ELF-1 (cell line): ENCODE measurements around the gene PSORS1C2.
"Not testable (repeated sequence)": the region's sequence is repeated elsewhere in the genome, so short reads cannot be mapped to it uniquely, and the experiment has no call there.

Source experiments
- DNase-seq: peaks from one replicate; pipeline ENCODE4 v3.0.0-alpha.2; 2016; ENCODE audit warnings: low read depth, low spot score

The PSORS1C2 gene

DNA sequence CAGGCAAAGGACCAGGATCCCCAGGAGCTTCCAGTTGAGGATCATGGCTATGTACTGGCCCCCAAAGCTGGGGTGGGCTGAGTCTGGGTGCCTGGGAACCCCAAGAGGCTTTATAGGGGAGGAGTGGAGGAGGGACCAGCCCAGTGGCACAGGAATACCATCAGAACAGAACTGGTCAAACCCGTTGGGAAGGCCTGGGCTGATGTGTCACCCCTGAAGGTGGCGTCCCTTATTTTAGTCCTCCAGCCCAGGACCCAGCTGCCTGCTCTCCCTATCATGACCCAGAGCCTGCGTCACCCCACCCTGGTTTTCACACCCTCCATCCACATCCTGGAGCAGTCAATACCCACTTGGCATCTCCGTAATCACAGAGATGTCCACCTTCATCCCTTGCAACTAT is at the start of gene PSORS1C2:
PSORS1C2 (minus strand) TSS at position 85 of the 400 bp plus-strand sequence; CDS start at position 45, 40 bp downstream.
- no peak for DNase-seq

DNA sequence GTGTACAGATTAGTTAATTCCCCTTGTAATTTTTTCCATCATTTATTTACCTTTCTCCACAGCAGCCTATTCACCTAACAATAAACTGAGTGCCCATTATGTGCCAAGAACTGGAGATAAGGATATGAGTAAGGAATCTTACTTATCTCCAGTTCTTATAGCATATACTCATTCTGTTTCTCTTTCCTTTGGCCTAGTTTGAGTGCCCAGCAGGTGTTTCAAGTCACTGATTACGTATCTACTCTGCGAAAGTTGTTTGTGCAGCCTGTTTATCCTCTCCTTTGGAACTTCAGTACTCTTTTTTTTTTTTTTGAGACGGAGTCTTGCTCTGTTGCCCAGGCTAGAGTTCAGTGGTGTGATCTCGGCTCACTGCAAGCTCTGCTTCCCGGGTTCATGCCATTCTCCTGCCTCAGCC is 48.9 kb upstream of the PSORS1C2 start:
- no peak for DNase-seq

DNA sequence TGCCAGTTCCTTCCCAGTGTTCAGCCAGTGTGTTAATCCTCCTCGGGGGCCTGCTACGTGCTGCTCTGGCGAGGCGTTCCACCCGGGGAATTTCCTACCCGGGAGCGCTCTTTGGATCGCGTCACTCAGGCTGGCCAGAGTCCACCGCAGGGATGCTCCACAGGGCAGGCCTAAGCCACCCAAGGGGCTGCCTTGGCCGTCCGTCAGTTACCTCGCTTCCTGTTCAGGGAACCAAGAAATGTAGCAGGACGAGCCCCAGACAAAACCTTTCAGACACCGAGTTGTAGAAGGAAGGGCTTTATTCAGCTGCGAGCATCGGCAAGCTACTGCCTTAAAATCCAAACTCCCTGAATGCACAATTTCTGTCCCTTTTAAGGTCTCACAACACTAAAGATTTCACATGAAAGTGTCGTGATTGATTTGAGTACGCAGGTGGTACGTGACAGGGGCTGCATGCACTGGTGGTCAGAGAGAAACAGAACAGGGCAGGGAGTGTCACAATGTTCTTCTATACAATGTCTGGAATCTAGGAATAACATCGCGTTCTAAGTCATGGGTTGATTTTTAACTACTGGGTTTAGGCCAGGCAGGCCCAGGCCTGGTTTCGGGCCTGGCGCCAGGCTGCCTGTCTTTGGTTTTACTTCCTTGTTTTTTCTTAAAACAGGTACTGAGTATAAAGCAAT is 47.3 kb upstream of the PSORS1C2 start:
- DNase-seq, result no peak

DNA sequence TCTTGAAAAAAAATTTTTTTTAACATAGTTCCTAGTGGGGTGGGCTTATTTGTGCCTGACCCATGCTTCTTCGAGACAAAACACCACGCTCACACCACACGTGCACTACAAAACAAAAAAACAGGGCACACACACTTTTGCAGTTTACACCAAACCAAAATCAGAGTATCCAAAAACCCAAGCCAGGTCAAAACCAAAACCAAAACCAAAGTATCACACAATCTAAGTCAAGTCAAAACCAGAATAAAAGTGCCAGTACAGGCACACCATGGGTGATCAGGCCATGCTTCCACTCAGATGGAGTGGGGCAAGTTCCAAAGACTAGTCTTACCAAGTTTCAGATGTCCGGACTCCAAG is 46.8 kb upstream of the PSORS1C2 start:
- DNase-seq, result not testable (repeated sequence)

DNA sequence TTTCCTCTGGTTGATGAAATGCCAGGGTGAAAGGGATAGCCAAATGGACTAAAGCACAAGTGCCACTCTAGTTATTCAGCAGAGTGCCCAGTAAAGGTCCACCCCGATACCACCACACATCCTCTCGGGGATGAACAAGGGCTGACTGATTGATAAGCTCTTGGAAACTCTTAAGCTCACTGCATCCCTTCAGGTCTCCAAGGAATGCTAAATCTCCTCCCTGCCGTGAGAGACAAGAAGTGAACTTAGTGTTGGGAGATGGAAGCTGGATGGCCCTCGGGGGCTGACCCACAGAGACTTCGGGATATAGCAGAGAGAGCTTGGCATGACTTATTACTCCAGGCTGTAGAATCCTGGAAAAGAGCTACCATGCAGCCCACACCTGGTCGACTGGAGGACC is 45.0 kb upstream of the PSORS1C2 start:
- not testable (repeated sequence) for DNase-seq

DNA sequence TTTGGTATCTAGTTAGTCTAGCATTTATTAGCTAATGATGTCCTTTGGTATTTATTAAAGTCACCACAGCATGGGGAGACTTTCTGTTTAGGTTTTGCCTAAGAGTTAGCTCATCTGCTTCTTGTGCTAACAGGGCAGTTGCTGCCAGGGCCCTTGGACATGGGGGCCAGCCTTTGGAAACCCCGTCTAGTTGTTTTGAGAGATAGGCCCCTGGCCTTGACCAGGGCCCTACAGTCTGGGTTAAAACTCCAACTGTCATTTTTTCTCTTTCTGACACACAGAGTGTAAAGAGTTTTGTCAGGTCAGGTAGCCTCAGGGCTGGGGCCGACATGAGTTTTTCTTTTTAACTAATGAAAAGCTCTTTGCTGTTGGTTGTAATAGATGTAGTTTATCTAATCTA is 44.4 kb upstream of the PSORS1C2 start:
- not testable (repeated sequence) for DNase-seq

DNA sequence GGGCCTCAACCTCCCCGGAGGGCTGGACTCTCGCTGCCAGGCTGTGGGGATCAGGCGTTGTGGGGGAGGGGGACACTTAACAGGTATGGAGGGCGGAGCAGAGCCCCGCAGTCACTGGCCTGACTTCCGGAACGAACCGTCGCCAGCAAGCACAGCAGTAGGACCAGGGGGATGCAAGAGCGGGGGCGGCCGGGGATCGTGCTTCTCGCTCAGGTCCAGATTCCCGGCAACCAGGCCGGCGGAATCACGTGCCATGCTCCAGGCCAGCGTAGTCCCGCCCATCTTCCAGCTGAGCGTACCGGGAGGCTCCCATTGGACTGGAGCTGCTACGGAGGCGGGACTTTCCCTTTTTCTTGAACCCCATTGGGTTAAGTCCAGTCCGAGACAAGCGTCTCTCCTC is 41.6 kb upstream of the PSORS1C2 start:
- DNase-seq, result peak; percentile 67

DNA sequence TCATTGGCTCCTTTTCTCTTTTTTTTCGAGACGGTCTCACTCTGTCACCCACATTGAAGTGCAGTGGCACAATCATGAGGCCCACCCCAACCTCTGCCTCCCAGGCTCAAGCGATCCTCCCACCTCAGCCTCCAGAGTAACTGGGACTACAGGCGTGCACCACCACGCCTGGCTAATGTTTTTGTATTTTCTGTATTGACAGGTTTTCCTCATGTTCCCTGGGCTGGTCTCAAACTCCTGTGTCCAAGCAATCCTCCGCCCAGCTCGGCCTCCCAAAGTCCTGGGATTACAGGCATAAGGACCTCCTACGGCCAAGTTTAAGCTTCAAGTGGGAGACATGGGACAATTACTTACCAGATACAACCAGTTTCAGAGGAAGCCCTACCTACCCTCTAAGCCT is 41.0 kb upstream of the PSORS1C2 start:
- DNase-seq, result no peak

DNA sequence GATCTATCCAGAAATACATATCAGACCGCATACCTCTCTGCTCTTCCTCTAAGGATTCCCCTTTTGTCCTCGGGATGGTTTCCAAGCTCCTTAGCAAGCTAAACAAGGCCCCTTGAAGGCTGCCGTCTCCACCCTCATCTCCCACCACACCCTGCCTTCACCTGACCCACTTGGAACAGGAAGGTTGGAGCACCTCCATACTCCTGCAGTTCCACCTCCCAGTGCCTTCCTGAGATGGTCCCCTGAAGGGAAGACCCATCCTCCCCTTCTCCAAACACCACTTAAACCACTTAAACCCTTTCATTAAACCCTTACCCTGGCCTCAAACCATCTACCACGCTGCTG is 40.1 kb upstream of the PSORS1C2 start:
- no peak for DNase-seq

DNA sequence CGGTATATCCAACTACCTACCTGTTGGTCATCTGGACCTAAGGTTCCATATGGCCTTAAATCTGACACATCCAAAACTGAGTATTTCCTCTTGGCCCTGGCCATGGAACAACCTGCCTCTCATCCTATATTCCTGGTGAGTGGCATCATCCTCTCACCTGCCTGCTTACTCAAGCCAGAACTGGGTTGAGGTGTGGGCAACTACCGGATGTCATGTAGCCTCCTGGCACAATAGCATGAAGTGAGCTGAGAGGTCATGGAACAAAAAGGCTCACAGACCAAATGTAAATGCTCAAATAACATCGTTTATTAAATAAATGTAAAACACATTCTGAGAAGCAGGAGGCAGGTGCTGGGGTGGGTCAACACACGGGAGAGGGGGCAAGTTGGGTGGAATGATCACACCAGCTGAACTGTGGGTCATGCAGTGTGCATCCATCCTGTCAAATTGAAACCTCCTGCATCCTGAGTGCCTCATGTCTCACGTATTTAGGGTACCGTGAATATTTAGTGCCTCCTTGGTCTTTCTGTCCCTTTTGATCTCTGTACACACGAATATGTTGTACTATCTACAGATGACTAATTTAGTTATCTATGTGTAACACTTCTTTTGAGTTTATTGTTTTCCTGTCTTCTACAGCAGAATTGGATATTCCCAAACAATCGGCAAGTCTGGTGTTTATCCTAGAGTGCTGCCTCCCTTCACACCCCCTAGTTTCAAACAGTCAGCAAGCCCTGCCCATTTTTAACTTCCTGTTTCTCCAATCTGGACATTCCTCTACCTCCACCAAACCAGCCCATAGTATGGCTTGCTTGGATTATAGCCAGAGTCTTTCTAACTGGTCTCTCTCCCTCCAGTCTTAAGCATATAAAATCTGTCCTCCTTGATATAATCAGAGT is 39.5 kb upstream of the PSORS1C2 start:
- no peak for DNase-seq

DNA sequence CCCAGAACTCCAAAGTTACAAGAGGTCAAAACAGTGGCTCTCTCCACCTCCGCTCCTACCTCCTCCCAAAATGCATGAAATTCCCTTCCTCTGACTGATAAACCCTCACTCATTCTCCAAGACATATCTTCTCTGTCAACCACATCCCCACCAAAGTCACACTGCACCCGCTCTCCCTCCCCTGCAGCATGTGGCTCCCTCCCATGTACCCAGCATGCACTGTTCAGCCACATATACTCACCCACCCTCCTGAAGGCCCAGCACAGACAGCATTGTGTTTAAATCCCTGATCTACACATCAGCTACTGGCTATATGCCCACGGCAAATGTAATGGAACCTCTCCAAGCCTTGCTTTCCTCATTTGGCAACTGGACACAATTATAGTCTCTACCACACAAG is 37.1 kb upstream of the PSORS1C2 start:
- DNase-seq, result no peak

DNA sequence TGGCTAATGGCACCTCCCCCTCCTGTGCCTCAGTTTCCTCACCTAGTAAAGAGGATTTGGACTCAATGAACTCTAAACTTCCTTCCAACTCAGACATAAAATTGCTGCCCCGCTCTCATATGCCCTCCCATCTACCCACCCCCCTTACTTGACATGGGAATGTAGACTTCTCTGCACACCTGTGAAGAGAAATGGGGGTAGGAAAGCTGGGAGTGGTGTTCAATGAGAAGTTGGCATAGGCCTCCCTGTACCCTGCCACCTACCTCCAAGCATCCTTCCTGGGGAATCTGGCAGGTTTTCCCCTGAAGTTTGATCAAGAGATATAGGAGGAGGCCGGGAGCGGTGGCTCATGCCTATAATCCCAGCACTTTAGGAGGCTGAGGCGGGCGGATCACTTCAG is 35.5 kb upstream of the PSORS1C2 start:
- no peak for DNase-seq

DNA sequence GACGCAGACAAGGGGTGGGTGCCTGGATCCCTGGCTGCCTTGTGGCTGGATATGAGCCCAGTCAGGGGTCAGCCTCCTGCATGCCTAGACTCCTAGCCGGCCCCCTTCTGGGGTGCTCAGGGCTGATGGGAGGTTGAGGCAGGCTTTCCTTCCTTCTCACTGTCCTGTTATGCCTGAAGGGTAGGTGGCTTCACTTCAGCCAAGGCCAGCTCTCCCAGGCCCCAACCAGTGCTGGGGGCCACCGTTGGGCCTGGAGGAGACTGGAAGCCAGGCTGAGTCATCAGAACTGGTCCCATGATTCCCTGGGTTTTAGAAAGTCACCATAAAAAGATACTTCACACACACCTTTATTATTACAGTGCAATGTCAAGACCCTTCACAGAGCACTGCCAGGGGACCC is 34.5 kb upstream of the PSORS1C2 start:
- DNase-seq, result no peak

DNA sequence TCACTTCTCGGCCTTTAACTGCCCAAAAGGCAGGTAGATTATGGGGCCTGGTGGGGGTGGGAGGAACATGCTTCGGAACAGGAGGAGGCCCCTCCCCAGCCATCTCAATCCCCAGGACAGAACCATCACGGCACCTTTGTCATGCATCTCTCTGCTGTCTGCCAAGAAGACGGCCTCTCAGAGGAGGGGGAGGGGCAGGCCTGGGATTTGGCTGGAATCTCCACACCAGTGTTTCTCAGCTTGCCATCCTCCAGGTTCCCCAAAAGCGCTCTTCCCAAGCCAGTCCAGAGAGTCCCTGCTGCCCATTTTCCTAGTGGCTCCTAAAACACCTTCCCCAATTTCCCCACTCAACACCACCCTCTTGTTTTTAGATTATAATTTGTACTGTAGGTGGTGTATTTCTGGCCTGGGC is 34.1 kb upstream of the PSORS1C2 start:
- peak; percentile 92 for DNase-seq

DNA sequence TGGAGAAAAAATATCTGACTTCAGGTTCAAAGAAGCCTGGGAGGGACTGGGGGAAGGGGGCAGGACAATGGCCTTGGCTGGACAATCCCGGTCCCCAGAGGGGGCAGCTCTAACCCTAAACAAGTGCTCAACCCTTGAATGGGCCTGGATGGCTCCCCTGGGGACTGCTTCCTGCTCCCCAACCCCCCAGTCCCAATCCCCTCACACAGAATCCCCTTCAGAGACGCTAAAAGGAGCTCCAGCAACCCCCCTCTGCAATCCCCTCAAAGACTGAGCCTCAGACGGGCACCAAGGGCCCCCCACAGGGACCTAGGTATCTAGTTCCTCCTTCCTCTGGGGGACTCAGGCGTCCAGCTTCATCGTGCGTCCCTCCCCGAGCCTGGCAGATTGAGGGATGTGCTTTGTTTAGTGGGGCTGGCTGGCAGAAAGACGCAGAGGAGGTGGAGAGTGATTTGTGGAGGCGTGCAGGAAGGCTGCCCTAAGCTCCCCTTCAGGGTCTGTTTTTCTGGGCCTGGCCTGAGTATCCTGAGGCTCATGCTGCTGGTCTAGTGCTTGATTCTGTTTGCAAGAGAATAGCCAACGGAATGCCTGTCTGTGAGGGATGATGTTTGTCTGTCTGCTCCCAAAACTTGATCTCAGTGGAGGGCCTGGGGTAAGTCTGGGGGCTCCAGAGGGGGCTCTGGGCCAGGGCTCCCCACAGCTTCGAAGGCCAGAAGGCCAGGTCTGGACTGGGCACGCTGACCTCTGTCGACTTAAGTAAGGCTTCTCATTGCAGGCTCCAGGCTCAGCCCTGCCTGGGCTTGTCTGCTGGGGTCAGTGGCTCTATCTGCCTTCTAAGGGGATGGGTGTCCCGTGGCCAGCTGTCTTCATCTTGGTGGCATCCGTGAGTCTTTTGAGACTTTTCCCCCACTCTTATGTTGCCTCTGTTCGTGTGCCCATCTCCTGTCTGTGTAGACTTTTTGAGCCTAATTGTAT is 33.4 kb upstream of the PSORS1C2 start:
- peak; percentile 88 for DNase-seq

DNA sequence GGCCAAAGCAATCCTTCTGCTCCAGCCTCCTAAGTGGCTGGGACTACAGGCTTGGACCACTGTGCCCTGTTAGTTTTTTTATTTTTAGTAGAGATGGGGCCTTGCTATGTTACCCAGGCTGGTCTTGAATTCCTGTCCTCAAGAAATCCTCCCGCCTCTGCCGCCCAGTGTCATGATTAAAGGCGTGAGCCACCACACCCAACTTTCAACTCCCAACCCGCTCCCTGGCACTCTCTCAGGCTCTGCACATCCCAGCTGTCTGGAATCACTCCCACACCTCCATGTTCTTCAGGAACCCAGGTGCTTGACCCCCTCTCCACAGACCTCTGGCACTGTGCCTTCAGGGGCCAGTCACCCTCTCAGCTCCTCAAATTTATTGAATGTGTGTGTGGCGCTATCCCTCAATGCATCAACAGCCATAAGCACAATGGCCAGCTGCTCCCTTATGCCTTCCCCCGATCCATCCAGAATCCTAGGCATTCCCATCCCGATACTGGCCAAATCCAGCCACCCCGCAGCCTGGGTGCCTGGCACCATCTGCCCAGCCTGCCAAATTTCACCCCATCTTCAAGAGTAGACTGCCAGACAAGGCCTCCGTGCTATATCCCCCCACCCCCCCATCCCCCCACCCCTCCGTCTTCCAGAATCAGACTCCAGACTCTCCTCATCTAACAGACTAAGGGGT is 32.3 kb upstream of the PSORS1C2 start:
- peak; percentile 42 for DNase-seq

DNA sequence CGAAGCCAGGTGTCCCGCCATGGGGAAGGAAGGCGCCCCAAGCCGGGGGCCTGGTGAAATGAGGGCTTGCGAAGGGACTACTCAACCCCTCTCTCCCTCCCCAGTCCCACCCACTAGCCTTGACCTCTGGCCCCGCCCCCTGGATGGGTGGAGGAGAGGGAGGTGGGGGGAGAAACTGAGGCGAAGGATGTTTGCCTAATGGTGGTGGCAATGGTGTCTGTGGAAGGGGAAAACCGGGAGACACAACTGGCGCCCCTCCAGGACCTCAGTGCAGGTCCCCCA is 31.7 kb upstream of the PSORS1C2 start, which contains the start of gene POU5F1:
POU5F1 (minus strand) TSS at position 83 of the 282 bp plus-strand sequence; CDS start at position 21, 62 bp downstream.
- DNase-seq, result peak; percentile 35

DNA sequence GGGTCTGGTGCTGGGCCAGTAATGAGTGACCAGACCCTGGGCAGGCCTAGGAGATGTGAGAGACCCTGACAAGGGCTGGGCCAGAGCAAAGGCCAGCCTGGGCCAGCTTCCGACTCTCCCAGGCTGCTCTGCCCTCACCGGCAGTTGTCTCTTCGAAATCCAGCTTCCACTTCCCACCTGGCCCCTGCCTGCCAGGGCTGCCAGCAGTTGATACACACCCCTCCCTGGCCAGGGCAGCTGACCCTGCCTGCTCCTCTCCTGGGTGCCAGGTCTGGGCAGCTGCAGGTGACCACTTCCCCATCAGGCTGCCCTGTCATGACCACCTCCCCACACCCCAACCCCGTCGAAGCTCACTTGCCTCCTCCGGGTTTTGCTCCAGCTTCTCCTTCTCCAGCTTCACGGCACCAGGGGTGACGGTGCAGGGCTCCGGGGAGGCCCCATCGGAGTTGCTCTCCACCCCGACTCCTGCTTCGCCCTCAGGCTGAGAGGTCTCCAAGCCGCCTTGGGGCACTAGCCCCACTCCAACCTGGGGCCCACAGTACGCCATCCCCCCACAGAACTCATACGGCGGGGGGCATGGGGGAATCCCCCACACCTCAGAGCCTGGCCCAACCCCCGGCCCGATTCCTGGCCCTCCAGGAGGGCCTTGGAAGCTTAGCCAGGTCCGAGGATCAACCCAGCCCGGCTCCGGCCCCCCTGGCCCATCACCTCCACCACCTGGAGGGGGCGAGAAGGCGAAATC is 31.2 kb upstream of the PSORS1C2 start:
- DNase-seq, result not testable (repeated sequence)

DNA sequence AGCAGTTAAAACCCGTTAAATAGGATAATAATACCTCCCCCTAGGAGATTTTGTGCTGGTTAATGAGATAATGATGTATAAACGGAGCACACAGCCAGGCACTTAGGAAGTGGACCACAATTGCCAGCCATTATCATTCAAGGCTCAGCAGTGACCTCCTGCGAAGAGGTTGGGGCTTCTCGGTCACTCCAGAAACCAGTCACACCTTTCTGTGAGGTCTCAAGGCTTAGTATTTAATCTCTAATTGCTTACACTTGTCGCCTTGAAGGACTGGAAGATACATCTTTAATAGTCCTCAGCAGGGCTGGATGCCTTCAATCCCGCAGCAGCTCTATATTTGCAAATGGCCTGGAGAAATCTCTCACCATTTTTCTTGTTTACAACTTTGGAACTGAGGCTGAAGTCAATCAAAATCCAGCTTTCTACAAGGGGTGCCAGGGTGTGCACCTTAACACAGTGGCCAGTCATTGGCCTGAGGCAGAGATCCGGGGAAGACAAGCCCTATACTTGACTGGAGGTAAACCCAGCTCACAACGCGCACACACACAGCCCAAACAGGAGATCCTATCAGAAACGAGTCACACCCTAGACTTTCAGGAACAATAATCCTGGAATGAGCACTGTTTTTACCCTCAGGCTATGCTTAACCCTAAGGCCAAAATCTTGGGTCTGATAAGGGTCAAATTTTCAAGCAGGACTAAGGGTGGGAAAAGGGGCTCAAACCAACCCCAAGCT is 30.4 kb upstream of the PSORS1C2 start:
- peak; percentile 71 for DNase-seq

DNA sequence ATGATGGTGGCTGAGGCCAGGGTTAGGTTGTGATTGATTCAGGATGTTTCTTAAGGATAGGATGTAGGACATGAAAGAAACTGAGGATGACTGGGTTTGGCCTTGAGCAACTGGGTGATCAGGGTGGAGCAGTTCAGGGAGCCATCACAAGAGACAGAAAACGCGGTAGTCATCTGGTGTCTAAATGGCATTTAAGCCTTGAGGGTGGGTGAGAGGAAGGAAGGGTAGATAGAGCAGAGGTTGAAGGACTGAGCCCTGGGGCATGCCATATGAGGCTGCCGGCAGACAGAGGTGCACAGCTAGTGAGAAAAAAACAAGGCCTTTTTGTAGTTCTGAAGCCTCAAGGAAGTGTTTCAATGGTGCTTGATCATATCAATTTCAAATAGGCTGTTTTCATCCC is 29.7 kb upstream of the PSORS1C2 start:
- peak; percentile 79 for DNase-seq
